GM19193 (cell line): Measurements from ENCODE around the gene DSN1.

Experiments
- POLR2A ChIP-seq: IDR thresholded peaks from 4 replicates; pipeline ENCODE4 v1.6.1; 2011; ENCODE audit not compliant: insufficient read depth, insufficient read length; ENCODE audit errors: extremely low read depth

DSN1 gene

DNA sequence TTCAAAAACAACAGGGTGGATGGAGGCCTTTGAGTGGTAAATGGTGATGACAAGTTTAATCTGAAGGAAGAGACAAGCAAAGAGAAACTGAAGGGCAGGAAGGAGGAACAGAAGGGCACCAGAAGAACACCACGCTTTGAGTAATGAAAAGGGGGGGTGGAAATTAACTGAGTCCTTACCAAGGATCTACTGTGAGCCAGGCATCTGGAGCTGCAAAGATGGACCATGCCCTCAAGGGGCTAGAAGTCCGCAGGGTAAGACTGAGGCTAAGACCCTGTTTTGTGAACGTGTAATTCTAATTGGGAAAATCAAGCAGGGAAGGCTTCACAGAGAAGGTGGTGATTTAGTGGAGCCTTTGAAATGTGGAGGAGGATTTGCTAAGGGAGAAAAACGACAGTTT, 29.3 kb downstream of the DSN1 start:
- TF ChIP-seq POLR2A, result no peak

DNA sequence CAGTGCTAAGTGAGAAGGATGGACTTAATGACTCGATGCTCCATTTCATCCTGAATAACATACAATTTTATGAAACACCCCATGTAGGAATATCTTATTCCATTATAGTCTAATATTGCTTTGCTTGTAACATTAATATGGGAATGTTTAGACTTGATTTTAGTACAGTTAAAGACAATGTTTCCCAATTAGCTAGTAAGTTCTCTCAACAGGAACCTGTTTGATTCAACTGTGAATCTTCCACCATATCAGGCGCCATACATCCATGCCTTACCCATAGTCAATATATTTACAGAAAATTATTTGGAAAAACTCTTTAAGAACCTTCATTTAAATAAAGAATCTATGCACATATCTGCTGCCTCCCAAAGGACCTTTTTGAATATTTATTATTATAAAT, 31.0 kb downstream of the DSN1 start:
- TF ChIP-seq POLR2A, result no peak

- no peak for TF ChIP-seq POLR2A
These were observed 32.5 kb downstream of the DSN1 start for GRCh38 chr20:36741072-36741471.

GRCh38 chr20:36737183-36737499, 36.4 kb downstream of the DSN1 start:
- no peak for TF ChIP-seq POLR2A

- no peak for TF ChIP-seq POLR2A
These were observed 36.9 kb downstream of the DSN1 start for GRCh38 chr20:36736451-36737182.

DNA sequence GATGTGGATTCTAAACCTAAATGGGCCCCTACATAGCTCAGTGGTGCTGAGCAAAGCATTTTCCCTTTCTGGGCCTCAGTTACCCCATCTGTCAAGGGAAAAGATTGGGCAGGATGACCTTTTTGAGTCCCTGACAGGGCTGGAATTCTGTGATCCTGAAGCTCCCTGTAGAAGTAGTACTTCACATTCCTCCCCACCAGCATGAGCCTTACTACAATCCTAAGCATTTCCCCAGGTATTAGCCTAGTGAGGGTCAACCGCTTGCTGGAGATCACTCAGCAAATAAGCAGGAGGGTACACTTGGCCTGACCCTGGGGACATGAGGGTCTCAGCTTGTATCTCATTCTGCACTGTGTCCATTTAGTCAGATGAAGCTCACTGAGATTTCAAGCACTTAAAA, 41.1 kb downstream of the DSN1 start:
- TF ChIP-seq POLR2A, result no peak

DNA sequence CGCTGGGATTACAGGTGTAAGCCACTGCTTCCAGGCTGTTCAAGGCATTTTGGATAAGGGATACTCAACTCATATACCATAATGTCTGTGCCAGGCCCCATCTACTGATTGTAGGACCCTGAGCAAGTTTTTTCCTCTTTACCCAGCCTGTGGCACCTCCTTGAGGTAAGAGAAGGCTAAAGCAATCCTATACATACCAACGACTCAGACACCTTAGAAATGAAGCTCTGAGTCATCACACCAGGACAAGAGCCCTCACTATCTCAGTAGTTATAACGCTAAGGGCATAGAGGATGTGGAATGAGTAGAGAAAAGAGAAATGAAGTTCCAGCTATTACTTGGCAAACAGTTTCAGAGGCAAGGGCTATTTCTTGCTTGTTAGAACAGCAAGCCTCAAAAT, 44.6 kb downstream of the DSN1 start:
- TF ChIP-seq POLR2A, result no peak

DNA sequence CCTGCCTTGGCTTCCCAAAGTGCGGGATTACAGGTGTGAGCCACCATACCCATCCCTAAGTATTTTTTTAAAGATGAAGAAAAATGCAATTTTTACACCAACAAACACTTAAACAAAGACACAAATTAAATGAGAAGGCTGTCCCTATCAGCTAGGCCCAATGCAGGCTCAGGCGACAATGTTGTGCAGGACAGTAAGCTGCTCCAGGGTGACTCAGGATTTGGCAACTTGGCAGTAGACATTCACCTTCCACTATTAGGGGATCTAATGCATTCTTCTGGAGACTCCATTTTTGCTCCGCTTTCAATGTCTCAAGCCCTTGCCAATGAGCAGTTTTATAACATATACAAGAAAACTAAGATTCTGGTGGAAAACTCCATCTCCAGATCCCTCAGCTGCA, 47.4 kb downstream of the DSN1 start:
- TF ChIP-seq POLR2A, result no peak

DNA sequence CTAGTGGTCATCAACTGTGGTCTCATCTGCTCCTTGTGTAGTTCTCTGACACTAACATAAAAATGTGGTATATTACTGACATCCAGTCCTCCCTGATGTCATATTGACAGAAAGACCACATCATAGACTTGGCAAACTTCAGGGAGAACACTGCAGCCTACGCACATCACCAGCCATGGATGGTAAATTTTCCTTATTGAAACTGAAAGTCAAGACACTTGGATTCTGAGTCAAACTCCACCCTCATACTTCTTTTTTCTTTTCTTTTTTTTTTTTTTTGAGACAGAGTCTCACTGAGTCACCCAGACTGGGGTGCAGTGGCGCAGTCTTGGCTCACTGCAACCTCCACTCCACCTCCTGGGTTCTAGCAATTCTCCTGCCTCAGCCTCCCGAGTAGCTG, 53.1 kb downstream of the DSN1 start:
- no peak for TF ChIP-seq POLR2A

GRCh38 chr20:36717657-36718056, 55.9 kb downstream of the DSN1 start:
- TF ChIP-seq POLR2A, result no peak

DNA sequence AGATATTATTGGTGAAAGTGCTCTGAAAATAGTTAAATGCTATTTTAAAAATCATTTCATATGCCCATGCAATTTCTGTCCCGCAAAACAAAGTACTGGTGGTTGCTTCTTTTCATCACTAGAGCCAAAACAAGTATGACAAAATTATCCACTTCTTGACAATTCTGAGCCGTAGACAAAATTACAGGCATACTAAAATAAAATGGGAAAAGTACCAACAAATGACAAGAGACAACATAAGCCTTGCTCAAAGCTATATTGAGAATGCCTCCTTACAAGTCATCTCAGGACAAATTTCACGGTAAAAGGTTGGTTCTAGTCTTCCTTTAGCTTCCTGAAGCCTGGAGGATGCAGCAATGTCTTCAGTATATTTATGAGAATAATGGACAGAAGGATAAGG, 56.5 kb downstream of the DSN1 start:
- no peak for TF ChIP-seq POLR2A

DNA sequence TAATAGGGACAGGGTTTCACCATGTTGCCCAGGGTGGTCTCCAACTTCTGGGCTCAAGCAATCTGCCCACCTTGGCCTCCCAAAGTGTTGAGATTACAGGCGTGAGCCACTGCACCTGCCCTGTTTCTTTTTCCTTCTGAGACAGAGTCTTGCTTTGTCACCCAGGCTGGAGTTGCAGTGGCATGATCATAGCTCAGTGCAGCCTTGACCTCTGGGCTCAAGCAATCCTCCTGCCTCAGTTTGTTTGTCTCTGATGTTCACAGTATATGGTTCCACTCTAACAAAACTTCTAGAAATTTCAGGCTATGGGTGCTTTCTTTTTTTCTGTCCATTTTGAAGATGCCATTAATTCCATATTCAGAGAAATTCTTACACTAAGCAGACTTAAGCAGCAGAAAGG, 60.8 kb downstream of the DSN1 start:
- no peak for TF ChIP-seq POLR2A

- no peak for TF ChIP-seq POLR2A
These were observed 64.4 kb downstream of the DSN1 start for GRCh38 chr20:36709126-36709525.

- no peak for TF ChIP-seq POLR2A
These were observed 70.0 kb downstream of the DSN1 start for GRCh38 chr20:36703530-36703929.
